ENCODE results near the gene RYK. TPM values are rescaled to one million over a fixed set of nuclear protein-coding genes. Genes with fewer than 3 reads are reported as not detected.

RYK gene
- total RNA-seq, 1 experiment from 2014 or later: 76.1 TPM

GRCh38 chr3:134161898-134162615 is 88.6 kb downstream of the RYK start:
- Mint-ChIP-seq H3K27me3 (ENCODE audit: insufficient read depth, unreplicated experiment) (no peaks in the 10 kb centered on the region), H3K36me3 (ENCODE audit: insufficient read depth, unreplicated experiment) (peaks cover 59% of the 10 kb centered on the region), H3K27ac (ENCODE audit: low read depth, unreplicated experiment) (no peak overlapping the region), H3K9me3 (ENCODE audit: unreplicated experiment) (no peaks in the 10 kb centered on the region), H3K4me1 (ENCODE audit: insufficient read depth, unreplicated experiment) (no peaks in the 10 kb centered on the region), H3K4me3 (ENCODE audit: unreplicated experiment) (no peak overlapping the region)
- no TSS peak for BruUV-seq (replicated peaks)
- no peak for TF ChIP-seq CTCF (IDR thresholded peaks at IDR 0.05; ENCODE audit: unreplicated experiment)
- intact Hi-C loops (cut with micrococcal nuclease): loop anchor here (10.0 kb wide), 1 partner anchor 227 kb away; no protein-coding TSS in a partner anchor
- POLR2A ChIA-PET: interaction anchor here (1.5 kb wide), 1 partner anchor 10 kb away, joined by 3 read pairs; no protein-coding TSS in a partner anchor
- CTCF ChIA-PET: interaction anchor here (0.7 to 1.2 kb wide), 3 partner anchors 14 to 229 kb away, joined by 3 read pairs; no protein-coding TSS in a partner anchor
- DNase-seq (ENCODE audit: unreplicated experiment): no peak

GRCh38 chr3:134155446-134155845 is 95.2 kb downstream of the RYK start:
- Mint-ChIP-seq H3K4me1 (ENCODE audit: insufficient read depth, unreplicated experiment) (no peaks in the 10 kb centered on the region), H3K27ac (ENCODE audit: low read depth, unreplicated experiment) (no peak overlapping the region), H3K4me3 (ENCODE audit: unreplicated experiment) (no peak overlapping the region), H3K36me3 (ENCODE audit: insufficient read depth, unreplicated experiment) (peaks cover 88% of the 10 kb centered on the region), H3K9me3 (ENCODE audit: unreplicated experiment) (no peaks in the 10 kb centered on the region), H3K27me3 (ENCODE audit: insufficient read depth, unreplicated experiment) (no peaks in the 10 kb centered on the region)
- TF ChIP-seq CTCF (IDR thresholded peaks at IDR 0.05; ENCODE audit: unreplicated experiment): no peak
- ChIA-PET CTCF (interaction anchor here (0.6 kb wide), 1 partner anchor 207 kb away, joined by 3 read pairs; no protein-coding TSS in a partner anchor), POLR2A (interaction anchor here (0.7 to 1.3 kb wide), 3 partner anchors 15 to 214 kb away, joined by 3 to 4 read pairs (median 3); no protein-coding TSS in a partner anchor)
- BruUV-seq (replicated peaks): no TSS peak
- intact Hi-C loops (cut with micrococcal nuclease): no loop called here
- no peak for DNase-seq (ENCODE audit: unreplicated experiment)

- Mint-ChIP-seq H3K27ac (ENCODE audit: low read depth, unreplicated experiment) (no peak overlapping the region), H3K4me3 (ENCODE audit: unreplicated experiment) (no peak overlapping the region), H3K9me3 (ENCODE audit: unreplicated experiment) (no peaks in the 10 kb centered on the region), H3K36me3 (ENCODE audit: insufficient read depth, unreplicated experiment) (peaks cover 71% of the 10 kb centered on the region), H3K4me1 (ENCODE audit: insufficient read depth, unreplicated experiment) (peaks cover 2% of the 10 kb centered on the region), H3K27me3 (ENCODE audit: insufficient read depth, unreplicated experiment) (no peaks in the 10 kb centered on the region)
- BruUV-seq (replicated peaks): no TSS peak
- no peak for TF ChIP-seq CTCF (IDR thresholded peaks at IDR 0.05; ENCODE audit: unreplicated experiment)
- intact Hi-C loops (cut with micrococcal nuclease): no loop called here
- POLR2A ChIA-PET: no interaction called here
- DNase-seq (ENCODE audit: unreplicated experiment): no peak
- CTCF ChIA-PET: no interaction called here
Measured at GRCh38 chr3:134153761-134154160, 96.9 kb downstream of the RYK start.

- CTCF ChIA-PET: interaction anchor here (0.9 kb wide), 1 partner anchor 61 kb away, joined by 3 read pairs; no protein-coding TSS in a partner anchor
- intact Hi-C loops (cut with micrococcal nuclease): no loop called here
- peaks cover 5% of the 10 kb centered on the region for H3K4me1 Mint-ChIP-seq (ENCODE audit: insufficient read depth, unreplicated experiment)
- POLR2A ChIA-PET: interaction anchor here (1.1 kb wide), 1 partner anchor 10 kb away, joined by 3 read pairs; no protein-coding TSS in a partner anchor
- no peak for DNase-seq (ENCODE audit: unreplicated experiment)
- no peak for TF ChIP-seq CTCF (IDR thresholded peaks at IDR 0.05; ENCODE audit: unreplicated experiment)
- no TSS peak for BruUV-seq (replicated peaks)
- H3K9me3 Mint-ChIP-seq (ENCODE audit: unreplicated experiment): no peaks in the 10 kb centered on the region
- H3K27me3 Mint-ChIP-seq (ENCODE audit: insufficient read depth, unreplicated experiment): no peaks in the 10 kb centered on the region
- peaks cover 44% of the 10 kb centered on the region for H3K36me3 Mint-ChIP-seq (ENCODE audit: insufficient read depth, unreplicated experiment)
- H3K4me3 Mint-ChIP-seq (ENCODE audit: unreplicated experiment): no peak overlapping the region
- no peak overlapping the region for H3K27ac Mint-ChIP-seq (ENCODE audit: low read depth, unreplicated experiment)
Measured at GRCh38 chr3:134150476-134150875, 100.2 kb downstream of the RYK start.
